ENCODE results near the gene ETNK1.
"Not testable (repeated sequence)": the region's sequence is repeated elsewhere in the genome, so short reads cannot be mapped to it uniquely, and the experiment has no call there.

ETNK1 gene

GRCh38 chr12:22692467-22692866 lies 67.5 kb downstream of the ETNK1 start:
- DNase-seq, result not testable (repeated sequence)

- DNase-seq, result no peak
Observed at GRCh38 chr12:22692964-22693555, 68.1 kb downstream of the ETNK1 start.

- DNase-seq, result no peak
Observed at GRCh38 chr12:22698576-22698975, 73.6 kb downstream of the ETNK1 start.

- DNase-seq, result not testable (repeated sequence)
Observed at GRCh38 chr12:22699705-22700104, 74.7 kb downstream of the ETNK1 start.

GRCh38 chr12:22700106-22700505 lies 75.1 kb downstream of the ETNK1 start:
- no peak for DNase-seq

- DNase-seq, result not testable (repeated sequence)
Observed at GRCh38 chr12:22701216-22701809, 76.3 kb downstream of the ETNK1 start.

- no peak for DNase-seq
Observed at GRCh38 chr12:22702690-22703089, 77.7 kb downstream of the ETNK1 start.

- no peak for DNase-seq
Observed at GRCh38 chr12:22709292-22709691, 84.3 kb downstream of the ETNK1 start.

- no peak for DNase-seq
Observed at GRCh38 chr12:22712083-22712482, 87.1 kb downstream of the ETNK1 start.

- DNase-seq, result no peak
Observed at GRCh38 chr12:22715254-22715653, 90.3 kb downstream of the ETNK1 start.

- DNase-seq, result no peak
Observed at GRCh38 chr12:22719745-22720144, 94.8 kb downstream of the ETNK1 start.

GRCh38 chr12:22722081-22722480 lies 97.1 kb downstream of the ETNK1 start:
- DNase-seq, result no peak

GRCh38 chr12:22722779-22723178 lies 97.8 kb downstream of the ETNK1 start:
- DNase-seq, result no peak

GRCh38 chr12:22728987-22729386 lies 104.0 kb downstream of the ETNK1 start:
- DNase-seq, result no peak

- DNase-seq, result no peak
Observed at GRCh38 chr12:22729431-22729956, 104.5 kb downstream of the ETNK1 start.

- DNase-seq, result no peak
Observed at GRCh38 chr12:22729957-22730443, 105.0 kb downstream of the ETNK1 start.

GRCh38 chr12:22731236-22731635 lies 106.3 kb downstream of the ETNK1 start:
- DNase-seq, result no peak

GRCh38 chr12:22733756-22734155 lies 108.8 kb downstream of the ETNK1 start:
- no peak for DNase-seq

GRCh38 chr12:22738945-22739344 lies 114.0 kb downstream of the ETNK1 start:
- DNase-seq, result no peak

Measured in activated T-cell treated with anti-CD3 and anti-CD28 coated beads, Interleukin-2, amount 50 U/mL, for 1 hour (primary cell).